Gastroesophageal sphincter (tissue), 4 donors: ENCODE results near the gene TNFRSF11A. TPM values are rescaled to one million over a fixed set of nuclear protein-coding genes. Genes with fewer than 3 reads are reported as not detected.

Experiments used
- ATAC-seq: fragments of 150-250 bp; one replicate; pipeline ENCODE4 v1.9.1; 2016; ENCODE audit warnings: mild to moderate bottlenecking, moderate library complexity
- H3K27ac ChIP-seq, 4 donors: fragments of 200-600 bp; sonication (generic) in 3 of 4; 1 replicate in 3 of 4; 2 replicates in 1 of 4; pipeline ENCODE4 v1.5.1; 2016 to 2019
- H3K27me3 ChIP-seq: fragments of 200-600 bp; sonication (generic); one replicate; pipeline ENCODE4 v1.5.1; 2019
- H3K36me3 ChIP-seq, 2 donors: fragments of 200-600 bp; sonication (generic); one replicate each; pipeline ENCODE4 v1.5.1; 2019; ENCODE audit warnings: control low read depth in 1 of 2
- H3K4me1 ChIP-seq, 3 donors: fragments of 200-600 bp; sonication (generic); 1 replicate in 2 of 3; 2 replicates in 1 of 3; pipeline ENCODE4 v1.5.1; 2016 to 2019; ENCODE audit warnings: control low read depth in 2 of 3
- H3K4me3 ChIP-seq, 2 donors: fragments of 200-600 bp; sonication (generic); one replicate each; pipeline ENCODE4 v1.5.1; 2019; ENCODE audit warnings: mild to moderate bottlenecking in 1 of 2, moderate library complexity in 1 of 2
- H3K9me3 ChIP-seq, 3 donors: fragments of 200-600 bp; sonication (generic); one replicate each; pipeline ENCODE4 v1.5.1; 2017 to 2019; ENCODE audit warnings: control low read depth in 2 of 3
- EP300 ChIP-seq: sonication (generic); formaldehyde crosslinking; IDR thresholded peaks from one replicate; pipeline ENCODE4 v1.6.1; 2017; ENCODE audit warnings: antibody characterized with exemption, mild to moderate bottlenecking
- POLR2A ChIP-seq, 2 donors: fragments of 450-650 bp; IDR thresholded peaks; one replicate each; pipeline ENCODE4 v1.6.1; 2017; ENCODE audit warnings: antibody characterized with exemption in 2 of 2, mild to moderate bottlenecking in 2 of 2, moderate library complexity in 1 of 2
- POLR2AphosphoS5 ChIP-seq: sonication (generic); formaldehyde crosslinking; IDR thresholded peaks from one replicate; pipeline ENCODE4 v1.6.1; 2017; ENCODE audit warnings: antibody characterized with exemption
- WGBS, 2 donors: methylation state at CpG; one replicate each; pipeline ENCODE4 v1.1.5; 2018; ENCODE audit warnings: low coverage in 1 of 2; 5-methylcytosine and 5-hydroxymethylcytosine counted together
- total RNA-seq, 4 donors: library from RNA; depleted of rRNA; stranded (reverse); fragments of >200 nt; gene quantifications; one replicate each; pipeline ENCODE4 v1.1.0, GENCODE V29; 2016
- TF ChIP-seq, protein P1 (sequence below), 4 experiments: fragments of 200-600 bp in 2 of 4; fragments of 450-650 bp in 2 of 4; sonication (generic) in 1 of 4; IDR thresholded peaks; one replicate each; pipeline ENCODE4 v1.5.1; 2017 to 2019; ENCODE audit warnings: antibody characterized with exemption in 4 of 4, mild to moderate bottlenecking in 2 of 4, moderate library complexity in 2 of 4

Gene TNFRSF11A
- total RNA-seq, 4 donors from 2014 or later: 0.31 to 7.5 (median 1.4) TPM

DNA sequence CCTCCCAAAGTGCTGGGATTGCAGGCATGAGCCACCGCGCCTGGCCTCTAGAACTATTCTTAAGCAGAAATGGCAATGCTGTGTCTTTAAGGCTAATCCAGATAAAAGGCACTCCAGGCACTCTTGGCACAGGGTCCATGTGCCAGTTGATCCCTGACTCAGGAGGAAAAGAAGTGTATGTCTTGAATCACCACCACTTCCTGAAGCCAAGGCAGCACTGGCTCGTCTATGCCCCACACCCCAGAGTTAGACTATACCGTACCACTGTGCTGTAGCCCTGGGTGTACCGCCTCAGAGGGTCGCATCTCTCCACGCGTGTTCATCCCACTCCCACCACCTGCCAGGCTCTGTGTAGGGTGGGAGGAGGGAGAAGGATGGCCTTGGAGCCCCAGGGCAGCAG lies 9.0 kb downstream of the TNFRSF11A start:
- TF ChIP-seq POLR2AphosphoS5 (no peak), POLR2A (IDR thresholded peaks at IDR 0.05) (no peak), EP300 (no peak)
- TF ChIP-seq, protein P1, sequence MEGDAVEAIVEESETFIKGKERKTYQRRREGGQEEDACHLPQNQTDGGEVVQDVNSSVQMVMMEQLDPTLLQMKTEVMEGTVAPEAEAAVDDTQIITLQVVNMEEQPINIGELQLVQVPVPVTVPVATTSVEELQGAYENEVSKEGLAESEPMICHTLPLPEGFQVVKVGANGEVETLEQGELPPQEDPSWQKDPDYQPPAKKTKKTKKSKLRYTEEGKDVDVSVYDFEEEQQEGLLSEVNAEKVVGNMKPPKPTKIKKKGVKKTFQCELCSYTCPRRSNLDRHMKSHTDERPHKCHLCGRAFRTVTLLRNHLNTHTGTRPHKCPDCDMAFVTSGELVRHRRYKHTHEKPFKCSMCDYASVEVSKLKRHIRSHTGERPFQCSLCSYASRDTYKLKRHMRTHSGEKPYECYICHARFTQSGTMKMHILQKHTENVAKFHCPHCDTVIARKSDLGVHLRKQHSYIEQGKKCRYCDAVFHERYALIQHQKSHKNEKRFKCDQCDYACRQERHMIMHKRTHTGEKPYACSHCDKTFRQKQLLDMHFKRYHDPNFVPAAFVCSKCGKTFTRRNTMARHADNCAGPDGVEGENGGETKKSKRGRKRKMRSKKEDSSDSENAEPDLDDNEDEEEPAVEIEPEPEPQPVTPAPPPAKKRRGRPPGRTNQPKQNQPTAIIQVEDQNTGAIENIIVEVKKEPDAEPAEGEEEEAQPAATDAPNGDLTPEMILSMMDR (IDR thresholded peaks at IDR 0.05): no peak
- WGBS, 2 donors: 20 to 83% methylated on average over 1 to 6 of the region's 8 CpGs
- Histone ChIP-seq H3K27me3 (peaks cover 53% of the 10 kb centered on the region), H3K36me3 (no peaks in the 10 kb centered on the region), H3K4me3 (no peak overlapping the region), H3K9me3 (no peaks in the 10 kb centered on the region), H3K27ac (no peak overlapping the region), H3K4me1 (peaks cover 0 to 5% (median 0%) of the 10 kb centered on the region in 3 donors)
- ATAC-seq: no peak

DNA sequence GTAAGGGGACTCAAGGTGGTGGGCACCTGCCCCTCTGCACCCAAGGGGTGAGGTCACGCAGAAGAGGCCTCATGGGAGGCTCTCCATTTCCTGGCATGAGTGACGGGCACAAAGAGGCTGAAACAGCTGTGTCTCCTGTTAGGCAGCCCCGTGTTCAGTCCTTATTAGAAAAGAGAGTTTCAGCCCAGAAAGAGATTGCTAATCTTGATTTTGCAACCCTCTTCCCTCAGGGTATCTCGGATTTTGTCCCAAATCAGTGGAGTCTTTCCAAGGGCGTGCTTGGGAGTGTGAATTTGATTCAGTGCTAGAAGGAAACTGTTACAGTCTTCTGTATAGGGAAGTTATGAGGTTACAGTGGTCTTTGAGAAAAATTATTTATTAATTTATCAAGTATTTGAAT lies 10.4 kb downstream of the TNFRSF11A start:
- Histone ChIP-seq H3K9me3 (no peaks in the 10 kb centered on the region), H3K4me3 (no peak overlapping the region), H3K36me3 (no peaks in the 10 kb centered on the region), H3K27me3 (peaks cover 39% of the 10 kb centered on the region), H3K4me1 (peaks cover 0 to 5% (median 0%) of the 10 kb centered on the region in 3 donors), H3K27ac (no peak overlapping the region)
- WGBS, 2 donors: 78 to 91% methylated on average over 3 to 4 of the region's 5 CpGs
- TF ChIP-seq POLR2A (IDR thresholded peaks at IDR 0.05) (no peak), POLR2AphosphoS5 (no peak), EP300 (no peak)
- TF ChIP-seq, protein P1 (IDR thresholded peaks at IDR 0.05): no peak
- no peak for ATAC-seq

DNA sequence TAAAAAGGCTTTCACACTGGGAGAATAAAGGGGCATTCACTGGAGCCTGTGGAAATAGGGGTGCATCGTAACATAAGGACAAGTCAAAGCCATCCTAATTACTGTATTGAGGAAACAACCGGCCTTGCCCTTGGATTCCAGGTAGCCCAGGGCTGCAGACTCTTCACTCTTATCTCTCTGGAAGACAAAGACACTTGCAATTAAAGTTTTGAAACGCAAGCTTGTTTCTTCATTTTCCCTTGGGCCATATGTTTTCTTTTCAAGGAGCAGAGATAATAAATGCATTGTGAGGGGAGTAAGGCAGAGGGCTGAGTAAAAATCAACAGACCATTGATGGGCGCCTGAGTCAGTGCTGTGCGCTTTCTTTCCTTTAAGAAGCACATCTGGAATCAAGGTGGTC lies 11.5 kb downstream of the TNFRSF11A start:
- Histone ChIP-seq H3K27ac (no peak overlapping the region), H3K27me3 (peaks cover 28% of the 10 kb centered on the region), H3K4me3 (no peak overlapping the region), H3K36me3 (no peaks in the 10 kb centered on the region), H3K4me1 (peaks cover 0 to 1% (median 0%) of the 10 kb centered on the region in 3 donors), H3K9me3 (no peaks in the 10 kb centered on the region)
- no peak for ATAC-seq
- WGBS, 2 donors: 86 to 96% methylated on average over 4 to 5 of the region's 5 CpGs
- TF ChIP-seq, protein P1 (IDR thresholded peaks at IDR 0.05): no peak

DNA sequence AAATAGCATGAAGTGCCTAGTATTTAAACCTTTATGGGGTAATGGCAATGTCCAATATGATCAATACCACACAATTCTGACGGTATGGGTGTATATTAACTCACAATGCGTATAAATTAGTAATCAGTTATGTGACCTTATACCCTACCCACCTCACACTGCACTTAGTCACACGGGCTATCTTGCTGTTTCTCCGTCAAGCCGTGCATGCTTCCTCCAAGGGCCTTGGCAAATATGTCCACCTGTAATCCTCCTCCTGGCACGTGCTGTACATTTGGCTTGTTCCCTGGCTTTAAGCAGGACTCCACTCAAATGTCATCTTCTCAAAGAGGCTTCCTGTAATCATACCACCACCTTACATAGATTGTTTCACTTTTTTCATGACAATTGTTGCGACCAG lies 12.2 kb downstream of the TNFRSF11A start:
- Histone ChIP-seq H3K4me3 (no peak overlapping the region), H3K36me3 (no peaks in the 10 kb centered on the region), H3K4me1 (no peaks in the 10 kb centered on the region), H3K27ac (no peak overlapping the region), H3K27me3 (peaks cover 22% of the 10 kb centered on the region), H3K9me3 (no peaks in the 10 kb centered on the region)
- ATAC-seq: no peak
- TF ChIP-seq POLR2AphosphoS5 (no peak), POLR2A (IDR thresholded peaks at IDR 0.05) (no peak), EP300 (no peak)
- TF ChIP-seq, protein P1 (IDR thresholded peaks at IDR 0.05): no peak
- whole genome bisulfite sequencing, 2 donors: 71 to 84% methylated on average over 6 to 7 of the region's 7 CpGs

DNA sequence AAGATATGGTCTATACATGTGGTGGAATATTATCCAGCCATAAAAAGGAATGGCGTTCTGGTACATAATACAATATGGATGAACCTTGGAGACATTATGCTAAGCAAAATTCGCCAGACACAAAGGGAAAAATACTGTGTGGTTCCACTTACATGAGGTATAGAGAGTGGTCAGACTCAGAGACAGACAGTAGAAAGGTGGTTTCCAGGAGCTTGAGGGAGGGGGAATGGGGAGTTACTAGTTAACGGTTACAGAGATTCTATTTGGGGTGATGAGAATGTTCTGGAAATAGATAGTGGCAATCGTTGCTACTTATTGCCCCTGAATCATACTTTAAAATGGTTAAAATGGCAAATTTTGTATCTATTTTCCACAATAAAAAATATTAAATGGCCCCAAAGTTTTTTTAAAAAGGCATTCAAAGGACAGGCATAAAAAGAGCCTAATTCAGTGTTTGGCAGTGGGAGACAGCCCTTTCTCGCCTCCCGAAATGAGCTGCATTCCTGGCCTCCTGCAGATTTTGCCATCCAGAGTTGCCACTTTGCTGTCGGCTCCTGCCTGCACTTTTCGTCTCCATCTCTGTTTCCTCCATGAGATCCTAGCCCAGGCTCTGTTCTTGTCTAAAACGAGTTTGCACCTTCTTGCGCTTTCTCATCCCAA lies 13.5 kb downstream of the TNFRSF11A start:
- Histone ChIP-seq H3K4me3 (no peak overlapping the region), H3K27me3 (peaks cover 13% of the 10 kb centered on the region), H3K27ac (no peak overlapping the region), H3K36me3 (no peaks in the 10 kb centered on the region), H3K9me3 (no peaks in the 10 kb centered on the region), H3K4me1 (no peaks in the 10 kb centered on the region)
- no peak for TF ChIP-seq POLR2A (IDR thresholded peaks at IDR 0.05)
- TF ChIP-seq EP300: no peak
- no peak for TF ChIP-seq POLR2AphosphoS5
- TF ChIP-seq, protein P1 (IDR thresholded peaks at IDR 0.05): no peak
- ATAC-seq: no peak
- WGBS, 2 donors: 61 to 79% methylated on average over 10 of the region's 10 CpGs
